ENCODE results near the gene SH3BP2.

SH3BP2 gene

DNA sequence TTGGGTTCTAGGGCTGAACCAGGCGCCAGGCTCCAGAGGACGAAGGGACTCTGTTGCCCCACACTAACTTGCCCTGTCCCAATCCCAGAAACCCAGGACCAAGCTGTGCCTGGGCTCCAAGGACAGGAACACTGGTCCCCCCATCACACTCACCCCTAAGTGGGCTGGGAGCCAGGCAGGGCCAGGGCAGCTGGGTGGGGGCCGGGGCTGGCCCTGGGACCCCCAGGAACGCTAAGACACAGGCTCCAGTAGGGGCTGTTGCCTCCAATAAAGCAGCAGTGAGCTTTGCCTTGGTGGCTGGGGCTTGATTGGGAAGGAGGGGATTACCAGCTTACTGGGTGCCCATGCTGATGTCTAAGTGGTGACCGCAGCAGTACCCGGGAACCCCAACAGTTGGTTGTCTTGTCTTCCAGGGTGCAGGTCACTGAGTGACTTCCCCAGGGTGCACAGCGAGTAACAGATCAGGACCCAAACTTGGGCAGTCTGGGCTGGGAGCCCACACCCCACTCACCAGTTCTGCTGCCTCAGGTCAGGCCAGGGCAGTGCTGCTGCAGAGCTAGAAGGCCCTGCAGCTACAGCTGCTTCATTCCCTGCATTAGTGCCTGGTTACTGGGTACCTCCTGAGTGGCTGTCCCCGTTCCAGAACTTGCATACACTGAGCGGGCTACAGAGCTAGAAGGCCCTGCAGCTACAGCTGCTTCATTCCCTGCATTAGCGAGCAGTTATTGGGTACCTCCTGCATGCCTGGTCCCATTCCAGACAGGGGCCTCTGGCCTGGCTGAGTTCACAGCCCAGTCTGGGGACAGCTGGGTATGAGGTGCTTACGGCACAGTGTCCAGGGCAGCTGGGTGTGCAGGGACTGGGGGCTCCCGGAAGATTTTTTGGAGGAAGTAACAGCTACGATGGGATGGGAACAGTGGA, 41.4 kb downstream of the SH3BP2 start:
- Histone ChIP-seq H3K4me1 (no peaks in the 10 kb centered on the region), H3K9me3 (no peaks in the 10 kb centered on the region), H3K27me3 (no peaks in the 10 kb centered on the region), H3K36me3 (peaks cover 3% of the 10 kb centered on the region; the same call in 1 of the 2 replicates), H3K4me3 (ENCODE audit: low read depth, low read length) (no peak overlapping the region)
- no peak for DNase-seq
- TF ChIP-seq, protein P1, sequence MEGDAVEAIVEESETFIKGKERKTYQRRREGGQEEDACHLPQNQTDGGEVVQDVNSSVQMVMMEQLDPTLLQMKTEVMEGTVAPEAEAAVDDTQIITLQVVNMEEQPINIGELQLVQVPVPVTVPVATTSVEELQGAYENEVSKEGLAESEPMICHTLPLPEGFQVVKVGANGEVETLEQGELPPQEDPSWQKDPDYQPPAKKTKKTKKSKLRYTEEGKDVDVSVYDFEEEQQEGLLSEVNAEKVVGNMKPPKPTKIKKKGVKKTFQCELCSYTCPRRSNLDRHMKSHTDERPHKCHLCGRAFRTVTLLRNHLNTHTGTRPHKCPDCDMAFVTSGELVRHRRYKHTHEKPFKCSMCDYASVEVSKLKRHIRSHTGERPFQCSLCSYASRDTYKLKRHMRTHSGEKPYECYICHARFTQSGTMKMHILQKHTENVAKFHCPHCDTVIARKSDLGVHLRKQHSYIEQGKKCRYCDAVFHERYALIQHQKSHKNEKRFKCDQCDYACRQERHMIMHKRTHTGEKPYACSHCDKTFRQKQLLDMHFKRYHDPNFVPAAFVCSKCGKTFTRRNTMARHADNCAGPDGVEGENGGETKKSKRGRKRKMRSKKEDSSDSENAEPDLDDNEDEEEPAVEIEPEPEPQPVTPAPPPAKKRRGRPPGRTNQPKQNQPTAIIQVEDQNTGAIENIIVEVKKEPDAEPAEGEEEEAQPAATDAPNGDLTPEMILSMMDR (IDR thresholded peaks at IDR 0.05; ENCODE audit: low read depth, low read length), result no peak

DNA sequence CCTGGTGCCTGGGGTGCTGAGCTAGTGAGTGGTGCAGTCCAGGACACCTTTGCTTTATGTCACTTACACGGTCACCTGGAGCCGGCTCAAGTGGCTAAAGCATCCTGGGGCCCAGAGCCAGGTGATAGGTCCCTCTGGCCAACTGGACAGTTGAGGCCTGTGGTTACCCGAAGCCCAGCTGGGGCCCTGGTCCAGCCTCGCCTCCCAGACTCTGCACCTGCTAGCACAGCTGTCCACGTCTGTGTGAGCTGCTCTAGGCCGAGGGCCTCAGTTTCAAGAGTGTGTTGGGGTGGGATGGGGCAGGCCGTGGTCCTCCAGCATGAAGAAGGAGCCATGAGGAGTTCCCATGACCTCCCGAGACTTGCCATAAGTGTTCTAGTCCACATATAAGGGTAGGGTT, 43.1 kb downstream of the SH3BP2 start:
- Histone ChIP-seq H3K9me3 (no peaks in the 10 kb centered on the region), H3K4me3 (ENCODE audit: low read depth, low read length) (no peak overlapping the region), H3K4me1 (no peaks in the 10 kb centered on the region), H3K36me3 (peaks cover 3% of the 10 kb centered on the region; the same call in 1 of the 2 replicates), H3K27me3 (no peaks in the 10 kb centered on the region)
- no peak for DNase-seq
- TF ChIP-seq, protein P1 (IDR thresholded peaks at IDR 0.05; ENCODE audit: low read depth, low read length), result no peak

DNA sequence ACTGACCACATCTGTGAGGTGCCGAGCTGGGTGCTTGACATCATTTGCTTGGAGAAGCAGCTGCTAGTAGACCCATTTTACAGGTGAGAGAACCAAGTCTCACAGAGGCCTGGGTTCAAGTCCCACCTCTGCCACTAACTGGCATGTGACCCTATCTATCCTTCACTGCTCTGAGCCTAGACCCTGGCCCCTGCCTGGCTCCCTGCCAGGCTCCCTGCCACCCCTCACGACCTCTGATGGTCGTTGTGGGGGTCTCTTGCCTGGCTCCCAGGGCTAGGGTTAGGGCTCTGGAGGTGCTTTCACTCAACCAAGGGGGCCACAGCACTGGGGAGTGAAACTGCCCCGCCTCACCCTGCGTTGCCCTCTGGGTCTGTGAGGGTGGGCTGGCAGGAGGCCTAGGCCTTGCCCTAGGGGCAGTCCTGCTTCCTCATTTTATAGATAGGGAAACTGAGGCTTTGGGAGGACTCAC, 43.5 kb downstream of the SH3BP2 start:
- H3K36me3 ChIP-seq, result peaks cover 3% of the 10 kb centered on the region; the same call in 1 of the 2 replicates
- no peaks in the 10 kb centered on the region for H3K4me1 ChIP-seq

DNA sequence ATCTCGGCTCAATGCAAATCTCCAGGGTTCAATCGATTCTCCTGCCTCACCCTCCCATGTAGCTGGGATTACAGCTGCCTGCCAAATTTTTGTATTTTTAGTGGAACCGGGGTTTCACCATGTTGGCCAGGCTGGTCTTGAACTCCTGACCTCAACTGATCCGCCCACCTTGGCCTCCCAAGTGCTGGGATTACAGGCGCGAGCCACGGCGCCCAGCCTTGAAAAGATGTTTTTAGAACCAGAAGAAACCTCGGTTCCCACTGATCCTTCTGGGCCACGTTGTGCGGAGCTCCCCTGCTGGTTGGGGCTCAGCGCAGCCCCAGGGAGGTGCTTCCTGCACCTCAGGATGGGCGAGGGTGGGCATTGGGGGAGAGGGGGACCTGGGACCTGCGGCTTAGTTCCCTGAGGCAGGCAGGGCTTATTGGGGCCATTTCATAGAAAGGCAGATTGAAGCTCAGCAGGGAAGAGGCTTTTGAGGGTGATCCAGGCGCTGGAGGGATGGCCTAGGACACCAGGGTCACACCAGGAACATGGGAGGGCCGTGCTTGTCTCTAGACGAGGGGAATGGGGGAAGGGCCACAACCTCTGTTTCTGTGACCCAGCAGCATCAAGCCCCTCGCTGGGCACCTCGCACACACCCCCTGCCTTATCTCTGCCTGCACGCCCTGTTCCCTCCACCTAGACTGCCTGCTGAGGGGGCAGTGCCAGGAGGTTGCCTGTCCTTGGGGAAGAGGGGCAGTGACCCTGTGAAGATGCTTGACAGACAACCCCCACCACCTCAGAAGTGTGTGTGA, 44.4 kb downstream of the SH3BP2 start:
- Histone ChIP-seq H3K4me3 (ENCODE audit: low read depth, low read length) (no peak overlapping the region), H3K4me1 (no peaks in the 10 kb centered on the region), H3K9me3 (no peaks in the 10 kb centered on the region), H3K27me3 (no peaks in the 10 kb centered on the region), H3K36me3 (peaks cover 2% of the 10 kb centered on the region; the same call in 1 of the 2 replicates)
- TF ChIP-seq, protein P1 (IDR thresholded peaks at IDR 0.05; ENCODE audit: low read depth, low read length), result no peak
- no peak for DNase-seq

More for the DNA sequence above, 43.5 kb downstream of the SH3BP2 start:
- TF ChIP-seq, protein P1 (IDR thresholded peaks at IDR 0.05; ENCODE audit: low read depth, low read length), result no peak
- DNase-seq, result no peak
- no peaks in the 10 kb centered on the region for H3K9me3 ChIP-seq
- no peaks in the 10 kb centered on the region for H3K27me3 ChIP-seq
- H3K4me3 ChIP-seq (ENCODE audit: low read depth, low read length), result no peak overlapping the region

DNA sequence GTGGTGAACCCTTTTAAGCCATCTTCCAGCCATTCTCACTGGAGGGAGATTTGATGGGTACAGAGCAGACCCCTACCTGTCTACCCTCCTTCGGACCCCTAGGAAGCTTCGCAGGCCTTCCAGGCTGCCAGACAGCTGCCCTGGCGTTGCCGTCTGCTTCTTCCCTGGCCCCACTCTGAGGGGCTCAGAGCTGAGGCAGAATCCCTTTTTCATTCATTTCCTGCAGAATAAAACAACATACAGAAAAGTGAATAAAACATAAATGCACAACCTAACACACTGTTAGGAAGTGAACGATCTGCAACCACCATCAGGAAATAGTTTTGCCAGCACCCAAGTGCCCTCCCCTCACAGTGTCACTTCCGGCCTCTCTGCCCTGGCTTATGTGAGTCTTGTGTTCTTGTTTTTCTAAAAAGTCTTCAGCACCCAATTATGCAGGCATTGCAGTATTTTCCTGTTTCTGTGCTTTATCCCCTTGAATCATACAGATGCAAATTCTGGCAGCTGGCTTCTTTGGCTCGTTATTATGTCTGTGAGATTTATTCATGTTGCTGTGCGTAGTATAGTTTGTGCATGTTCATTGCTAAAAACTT, 45.1 kb downstream of the SH3BP2 start:
- H3K4me3 ChIP-seq (ENCODE audit: low read depth, low read length), result no peak overlapping the region
- TF ChIP-seq, protein P1 (IDR thresholded peaks at IDR 0.05; ENCODE audit: low read depth, low read length), result no peak
- no peaks in the 10 kb centered on the region for H3K9me3 ChIP-seq
- DNase-seq, result no peak
- peaks cover 4% of the 10 kb centered on the region for H3K4me1 ChIP-seq
- no peaks in the 10 kb centered on the region for H3K27me3 ChIP-seq
- no peaks in the 10 kb centered on the region for H3K36me3 ChIP-seq
